NCI-H2227 treated with DMSO at 0.1 percent for 48 hours (cell line): Measurements from ENCODE around the gene NEDD4.
"Not testable (repeated sequence)": the region's sequence is repeated elsewhere in the genome, so short reads cannot be mapped to it uniquely, and the experiment has no call there.

Source experiments
- DNase-seq: peaks from one replicate; lab custom pipeline; 2025; lab: John Stamatoyannopoulos, UW

Gene NEDD4

DNA sequence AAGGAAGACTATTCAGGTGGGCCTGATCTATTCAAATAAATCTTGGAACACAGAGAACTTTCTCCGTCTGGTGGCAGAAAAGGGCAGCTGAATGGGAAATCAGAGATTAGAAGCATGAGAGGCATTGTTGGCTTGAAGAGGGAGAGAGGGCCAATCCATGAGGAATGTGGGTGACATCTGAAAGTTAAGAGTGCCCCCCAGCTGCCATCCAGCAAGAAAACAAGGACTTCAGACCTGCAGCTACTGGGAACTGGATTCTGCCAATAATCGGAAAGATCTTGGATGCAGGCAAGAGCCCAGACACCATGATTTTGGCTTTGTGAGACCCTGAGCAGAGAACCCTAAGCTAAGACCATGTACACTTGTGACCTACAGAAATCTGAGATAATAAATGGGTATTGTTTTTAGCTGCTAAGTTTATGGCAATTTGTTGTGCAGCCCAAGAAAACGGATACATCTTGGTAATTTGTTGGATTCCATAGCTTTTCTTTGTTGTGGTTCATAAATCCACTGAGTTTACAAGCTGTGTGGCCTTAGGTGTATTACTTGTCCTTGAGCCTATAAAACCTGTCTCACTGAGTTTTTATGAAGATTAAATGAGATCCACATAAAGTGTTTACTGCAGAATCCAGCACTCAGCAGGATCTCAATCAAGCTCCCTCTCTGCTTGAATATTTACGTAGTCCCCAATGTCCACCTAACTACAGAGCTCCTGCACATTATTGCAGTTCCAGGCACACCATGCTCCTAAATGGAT lies 168.4 kb downstream of the NEDD4 start:
- DNase-seq = no peak

DNA sequence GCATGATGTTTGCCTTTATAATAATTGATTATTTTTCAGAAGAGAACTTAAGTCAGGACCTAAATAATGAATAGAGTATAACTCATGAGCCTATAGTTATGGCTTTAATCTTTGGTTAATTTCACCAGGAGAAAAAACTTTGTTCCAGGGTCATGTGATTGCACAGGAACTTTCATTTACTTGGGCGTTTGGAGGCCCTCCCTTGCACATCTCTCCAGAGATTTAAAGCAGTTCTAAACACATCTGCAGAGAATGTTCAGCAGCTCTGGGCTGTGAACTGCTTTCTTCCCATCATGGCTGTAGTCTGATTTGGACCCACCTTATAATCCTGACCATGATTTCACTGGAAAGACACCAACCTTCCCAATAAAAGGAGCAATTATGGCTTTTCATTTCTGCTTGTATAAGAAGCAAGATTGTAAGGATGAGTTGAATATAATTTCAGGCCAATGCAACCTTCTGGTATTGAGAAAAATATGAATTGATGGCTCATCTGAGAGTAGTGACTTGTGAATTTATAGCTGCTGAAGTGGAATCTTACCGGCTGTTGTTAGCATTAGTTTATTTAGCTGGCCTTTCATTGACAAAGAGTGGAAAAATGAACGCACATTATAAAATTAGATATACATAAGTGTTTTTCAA lies 169.6 kb downstream of the NEDD4 start:
- DNase-seq = no peak

DNA sequence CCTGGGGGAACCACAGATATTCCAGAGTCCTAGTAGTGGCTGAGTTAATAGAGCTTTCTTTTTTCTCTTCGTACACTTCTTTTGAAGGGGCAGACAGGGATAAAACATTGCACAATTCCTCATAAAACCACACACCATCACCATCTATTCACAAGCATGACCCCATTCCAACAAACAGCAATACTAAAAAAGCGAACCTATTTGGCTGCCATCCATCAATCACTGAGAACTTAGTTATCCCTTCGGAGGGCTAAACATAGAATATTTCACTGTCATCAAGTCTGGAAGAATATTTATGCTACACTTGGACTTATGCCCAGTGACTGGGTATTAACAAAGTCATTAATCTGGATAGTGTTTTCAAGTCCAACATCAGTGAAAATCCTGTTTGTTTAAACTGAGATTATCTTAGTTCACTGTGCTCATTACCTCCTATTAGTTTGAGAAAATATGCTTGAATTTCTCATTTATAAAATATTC lies 170.2 kb downstream of the NEDD4 start:
- peak; percentile 38 for DNase-seq

DNA sequence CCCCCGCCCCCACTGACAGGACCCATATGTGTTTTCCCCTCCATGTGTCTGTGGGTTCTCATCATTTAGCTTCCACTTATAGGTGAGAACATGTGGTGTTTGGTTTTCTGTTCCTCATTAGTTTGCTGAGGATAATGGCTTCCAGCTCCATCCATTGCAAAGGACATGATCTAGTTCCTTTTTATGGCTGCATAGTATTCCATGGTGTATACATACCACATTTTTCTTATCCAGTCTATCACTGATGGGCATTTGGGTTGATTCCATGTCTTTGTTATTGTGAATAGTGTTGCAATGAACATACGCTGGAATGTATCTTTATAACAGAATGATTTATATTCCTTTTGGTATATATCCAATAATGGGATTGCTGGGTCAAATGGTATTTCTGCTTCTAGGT lies 171.7 kb downstream of the NEDD4 start:
- not testable (repeated sequence) for DNase-seq

DNA sequence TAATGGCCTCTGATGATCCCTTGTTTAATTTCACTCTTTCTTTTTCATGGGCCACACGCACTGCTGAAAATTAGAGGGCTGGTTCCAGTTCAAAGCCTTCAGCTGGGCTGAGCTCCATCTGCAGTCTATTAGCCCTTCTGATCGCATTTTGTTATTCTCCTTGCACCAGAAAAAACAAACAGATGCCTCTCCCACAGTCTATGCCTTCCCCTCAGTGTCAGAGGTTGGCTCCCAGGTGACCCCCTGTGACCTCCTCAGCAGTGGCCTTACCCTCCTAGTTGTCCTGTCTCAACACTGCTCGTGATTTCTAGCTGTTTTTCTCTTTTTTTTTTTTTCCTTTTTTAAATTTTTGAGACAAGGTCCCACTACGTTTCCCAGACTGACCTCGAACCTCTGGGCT lies 173.4 kb downstream of the NEDD4 start:
- peak; percentile 10 for DNase-seq

DNA sequence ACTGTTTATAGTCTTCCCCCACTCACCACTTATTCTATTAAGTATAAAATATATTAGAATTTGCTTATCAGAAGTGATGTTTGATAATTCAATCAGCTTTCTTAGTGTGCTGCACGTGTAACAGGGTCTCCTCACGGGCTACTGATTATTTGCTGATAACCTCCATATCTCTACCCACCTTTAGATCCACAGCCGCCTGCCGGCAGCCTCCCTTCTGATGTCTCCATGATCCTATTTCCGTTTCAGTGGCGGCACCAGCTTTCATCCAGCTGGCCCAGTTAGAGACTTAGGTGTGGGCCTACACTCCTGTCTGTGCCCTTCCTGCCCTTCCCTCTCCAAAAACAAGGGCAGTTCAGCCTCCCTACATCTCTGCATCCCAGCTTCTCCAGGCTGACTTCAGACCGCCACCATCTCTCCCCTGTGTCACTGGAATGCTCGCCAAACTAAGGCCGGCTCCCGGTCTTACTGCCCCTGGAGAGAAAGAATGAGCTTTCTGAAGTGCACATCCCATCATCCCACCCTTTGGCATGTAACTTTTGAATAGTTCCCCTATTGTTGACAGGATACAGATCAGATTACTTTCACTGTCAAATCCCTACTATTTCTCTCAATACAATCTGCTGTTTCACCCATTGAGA lies 173.9 kb downstream of the NEDD4 start:
- no peak for DNase-seq

DNA sequence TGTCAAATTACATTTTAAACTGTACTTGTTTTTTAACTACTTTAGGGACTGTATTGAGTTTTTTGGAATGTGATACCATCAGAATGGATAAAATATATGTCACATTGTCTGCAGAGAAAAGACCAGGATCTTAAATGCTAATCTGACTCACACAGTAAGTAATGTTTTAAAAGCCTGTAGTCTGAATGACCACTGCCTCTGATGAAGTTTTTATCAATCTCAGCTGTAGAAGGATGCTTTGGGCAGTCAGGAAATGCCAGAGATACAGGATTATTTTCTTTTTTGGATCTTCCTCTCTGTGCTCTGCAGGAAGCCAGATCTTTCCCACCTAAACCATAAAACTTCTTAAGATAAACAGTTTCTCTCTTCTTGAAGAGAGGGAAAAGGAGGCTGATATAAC lies 177.4 kb downstream of the NEDD4 start:
- DNase-seq = no peak

DNA sequence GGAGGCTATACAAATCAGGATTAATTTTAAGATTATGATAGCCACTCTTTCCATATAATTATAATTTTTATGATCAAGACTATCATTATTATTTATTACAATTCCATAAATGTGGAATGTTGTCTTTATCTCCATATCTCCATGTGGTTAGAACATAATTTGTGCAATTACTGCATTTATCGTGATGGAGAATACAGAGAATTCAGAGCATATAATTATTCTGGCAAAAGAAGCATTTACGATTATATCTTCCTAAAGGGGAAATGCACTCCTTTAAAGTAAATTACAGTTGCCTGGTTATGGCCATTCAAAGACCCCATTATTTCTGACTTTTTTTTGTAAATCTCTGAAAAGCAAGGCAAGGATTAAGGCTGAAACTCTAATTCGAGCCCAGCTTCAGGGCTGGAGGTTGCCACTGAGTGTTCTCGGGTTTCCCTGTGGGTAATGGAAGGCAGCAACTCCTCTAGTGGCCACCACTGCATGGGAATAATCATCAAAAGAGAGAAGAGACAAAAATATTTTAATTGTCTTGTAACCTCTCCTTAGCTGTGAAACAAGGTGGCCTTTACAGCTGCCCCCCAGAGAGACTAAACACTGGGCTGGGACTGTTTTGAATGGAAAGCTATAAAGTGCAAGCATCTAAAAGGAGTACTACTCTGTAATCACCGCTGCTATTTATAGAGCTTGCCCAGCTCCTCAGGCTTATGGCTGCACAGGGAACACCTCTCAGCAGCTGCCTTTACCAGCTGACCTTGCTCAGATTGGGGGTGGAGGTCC lies 190.6 kb downstream of the NEDD4 start:
- peak; percentile 94 for DNase-seq

DNA sequence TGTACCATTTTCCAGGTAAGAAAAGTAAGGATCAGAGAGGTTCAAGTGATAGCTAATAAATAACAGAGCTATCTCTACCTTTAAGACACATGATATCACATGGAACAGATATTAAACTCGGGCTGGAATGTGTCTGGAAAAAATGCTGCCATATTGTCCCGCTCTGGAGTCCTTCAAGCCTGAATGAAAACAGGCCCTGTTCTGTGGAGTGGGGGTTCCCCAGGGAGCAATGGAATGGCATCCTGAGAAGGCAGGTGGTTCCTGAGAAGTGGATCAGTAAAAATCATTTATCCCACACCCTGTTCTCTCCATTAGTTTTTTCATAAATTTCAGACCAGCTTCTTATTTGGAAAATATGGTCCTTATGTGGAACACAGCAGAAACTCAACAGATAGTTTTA lies 193.2 kb downstream of the NEDD4 start:
- DNase-seq = no peak

DNA sequence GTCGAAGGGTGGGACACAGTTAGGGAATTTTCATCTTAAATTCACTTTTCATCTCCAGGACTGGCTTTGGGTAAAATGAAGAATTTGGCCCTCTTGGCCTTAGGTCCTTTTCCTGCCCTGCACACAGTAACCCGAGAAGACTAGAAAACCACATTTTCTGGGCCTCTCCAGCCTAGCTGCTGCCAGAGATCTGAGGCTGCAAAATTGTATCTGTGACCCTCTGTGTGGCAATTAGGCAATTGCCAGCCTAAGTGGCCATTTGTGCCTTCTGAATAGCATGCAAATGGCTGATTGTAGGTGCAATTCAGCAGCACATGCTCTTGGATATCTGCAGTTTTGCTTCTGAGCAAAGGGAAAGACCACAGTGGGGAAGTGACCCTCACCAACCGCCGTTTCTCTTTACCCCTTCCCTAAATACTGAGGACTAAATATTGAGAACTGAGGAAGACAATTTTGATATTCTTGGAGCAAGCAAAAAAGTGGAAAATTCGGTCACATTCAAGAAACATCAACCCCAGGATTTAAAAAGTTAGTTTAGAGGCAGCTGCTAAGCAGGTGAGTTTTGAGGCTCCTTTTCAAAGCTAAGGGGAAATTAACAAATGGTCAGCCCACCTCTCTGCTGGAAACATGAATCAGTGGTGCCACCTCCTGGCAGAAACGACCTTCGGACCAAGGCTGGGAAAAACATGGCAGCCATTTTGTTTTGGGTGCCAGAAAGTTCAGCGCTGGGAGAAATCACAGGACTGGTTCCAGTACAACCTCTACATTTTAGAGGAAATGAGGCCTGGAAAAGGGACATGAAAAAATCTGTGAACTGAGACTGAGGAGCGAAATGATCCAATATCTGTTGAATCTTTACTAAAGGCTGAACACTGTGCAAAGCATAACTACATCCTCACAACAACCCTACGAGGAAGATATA lies 193.9 kb downstream of the NEDD4 start:
- DNase-seq = peak; percentile 71

DNA sequence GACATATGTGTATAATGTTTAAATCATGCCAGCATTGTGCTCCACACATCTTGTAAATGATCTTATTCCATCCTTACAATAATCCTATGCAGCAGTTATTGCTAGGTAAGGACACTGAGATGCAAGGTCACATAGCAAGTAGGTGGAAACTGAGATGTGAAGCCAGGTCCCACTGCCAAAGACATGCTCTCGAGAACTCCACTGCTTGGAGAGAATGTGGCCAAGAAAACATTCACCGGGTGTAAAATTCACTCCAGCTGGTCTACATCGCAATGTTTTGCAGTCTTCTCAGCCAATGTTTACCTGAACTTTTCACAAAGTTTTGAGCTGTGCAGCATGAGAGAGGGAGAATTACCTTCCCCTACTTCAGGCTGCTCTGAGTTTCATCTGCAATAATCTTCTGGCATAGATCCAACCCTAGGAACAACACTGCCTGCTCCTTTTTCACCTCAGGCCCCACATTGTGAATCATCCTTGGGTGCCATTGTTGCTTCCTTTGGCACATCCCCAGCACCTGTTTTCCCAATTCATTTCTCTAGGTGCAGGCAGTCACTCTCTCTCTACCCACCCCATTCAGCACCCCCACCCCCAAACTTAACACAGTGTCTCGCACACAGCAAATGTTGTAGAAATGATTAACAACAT lies 197.0 kb downstream of the NEDD4 start:
- DNase-seq = no peak

DNA sequence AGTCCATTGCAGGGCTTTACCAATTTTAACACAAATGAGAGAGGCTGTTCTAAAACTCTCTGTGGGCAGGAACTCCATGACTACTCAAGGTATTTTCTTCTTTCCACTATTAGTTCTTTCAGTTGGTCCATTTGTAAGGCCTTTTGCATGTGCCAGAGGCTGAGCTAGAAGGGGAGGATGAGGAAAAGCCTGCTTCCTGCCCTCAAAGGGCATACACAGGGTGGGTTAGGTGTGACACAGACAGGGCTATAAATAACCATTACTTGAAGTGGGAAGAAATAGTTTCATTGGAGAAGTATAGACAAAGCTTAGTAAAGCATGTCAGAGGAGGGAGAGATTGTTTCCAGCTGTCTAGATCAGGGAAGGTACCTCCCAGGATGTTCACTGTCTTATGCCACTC lies 198.4 kb downstream of the NEDD4 start:
- no peak for DNase-seq

DNA sequence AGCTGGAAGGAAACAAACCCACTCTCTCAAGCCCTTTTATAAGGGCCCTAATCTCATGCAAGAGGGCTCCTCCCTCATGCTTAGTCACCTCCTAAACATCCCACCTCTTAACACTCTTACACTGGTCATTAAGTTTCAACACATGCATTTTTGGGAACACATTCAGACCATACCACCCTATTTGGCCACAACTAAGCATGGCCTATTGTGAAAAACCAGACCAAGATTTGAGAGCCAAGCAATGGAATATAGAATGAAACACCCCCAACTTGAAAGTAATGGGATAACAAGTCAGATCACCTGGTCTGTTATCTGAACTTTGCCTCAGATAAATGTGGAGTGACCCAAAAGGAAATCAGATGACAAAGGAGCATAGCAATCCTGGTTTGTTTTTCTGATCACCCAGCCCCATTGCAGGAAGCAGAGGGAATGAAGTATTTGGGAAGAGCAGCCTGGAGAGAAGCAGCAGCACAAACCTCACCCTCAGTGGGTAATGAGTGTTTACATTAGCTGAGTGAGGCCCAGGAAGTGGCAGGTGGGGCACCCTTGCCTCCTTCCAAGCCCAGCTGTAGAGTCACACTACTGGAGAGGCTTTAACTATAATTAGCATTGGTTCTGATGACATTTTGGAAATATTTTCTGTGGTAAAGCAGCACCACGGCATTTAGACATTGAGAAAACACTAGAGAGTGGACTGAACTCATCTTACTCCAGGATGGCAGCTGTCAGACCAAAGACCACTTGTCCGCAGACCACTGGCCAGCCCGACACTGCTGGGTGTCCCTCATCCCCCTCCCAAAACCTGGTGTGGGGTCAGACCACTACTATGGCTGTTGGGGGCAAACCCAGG lies 201.6 kb downstream of the NEDD4 start:
- DNase-seq = no peak

DNA sequence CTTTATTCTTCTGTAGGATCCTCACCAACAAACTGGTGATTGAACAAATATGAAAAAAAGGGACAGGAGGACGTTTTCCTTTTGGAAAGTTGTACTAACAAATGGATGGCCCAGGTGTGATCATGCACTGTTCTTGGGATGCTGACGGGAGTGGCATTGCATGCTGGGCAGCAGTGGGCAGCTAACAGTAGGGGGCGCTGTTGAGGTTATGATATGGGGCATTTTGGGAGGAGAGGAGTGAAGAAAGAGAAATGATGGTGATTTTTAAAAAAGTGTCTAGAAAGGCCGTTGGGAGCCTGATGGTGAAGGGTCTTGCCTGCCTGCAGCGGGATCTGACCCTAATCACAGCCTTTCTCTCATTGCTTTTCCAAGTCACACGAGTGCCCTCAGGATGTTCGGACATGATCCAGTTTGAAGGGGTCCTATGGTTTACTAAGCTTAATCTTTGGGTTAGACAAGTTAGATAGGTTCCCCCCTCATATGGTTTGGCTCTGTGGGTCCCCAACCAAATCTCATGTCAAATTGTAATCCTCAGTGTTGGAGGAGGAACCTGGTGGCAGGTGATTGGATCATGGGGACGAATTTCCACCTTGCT lies 204.2 kb downstream of the NEDD4 start:
- DNase-seq = no peak

DNA sequence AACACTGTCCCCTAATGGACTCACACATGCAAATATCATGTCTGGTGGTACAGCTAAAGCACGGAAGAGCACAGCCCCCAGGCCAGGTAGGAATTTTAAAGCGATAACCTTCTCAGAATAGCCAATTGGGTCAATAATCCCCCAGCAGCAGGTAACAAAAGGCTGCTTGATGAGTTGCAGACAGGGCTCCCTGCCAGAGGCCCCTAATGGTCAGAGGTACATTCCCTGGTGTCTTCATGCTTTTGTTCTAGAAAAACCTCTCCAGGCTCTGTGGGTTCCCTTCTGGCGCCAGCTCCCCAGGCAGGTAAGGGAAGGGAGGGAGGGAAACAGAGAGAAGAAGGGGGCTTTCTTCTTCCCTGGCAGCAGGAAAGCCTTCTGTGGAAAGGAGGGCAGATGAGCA lies 207.1 kb downstream of the NEDD4 start:
- no peak for DNase-seq

DNA sequence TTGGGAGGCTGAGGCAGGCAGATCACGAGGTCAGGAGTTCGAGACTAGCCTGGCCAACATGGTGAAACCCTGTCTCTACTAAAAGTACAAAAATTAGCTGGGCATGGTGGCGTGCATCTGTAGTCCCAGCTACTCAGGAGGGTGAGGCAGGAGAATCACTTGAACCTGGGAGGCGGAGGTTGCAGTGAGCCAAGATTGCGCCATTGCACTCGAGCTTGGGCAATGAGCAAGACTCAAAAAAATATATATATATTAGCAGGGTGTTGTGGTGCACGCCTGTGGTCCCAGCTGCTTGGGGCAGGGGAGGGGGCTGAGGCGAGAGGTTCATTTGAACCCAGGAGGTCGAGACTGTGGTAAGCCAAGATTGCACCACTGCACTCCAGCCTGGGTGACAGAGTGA lies 207.8 kb downstream of the NEDD4 start:
- not testable (repeated sequence) for DNase-seq

DNA sequence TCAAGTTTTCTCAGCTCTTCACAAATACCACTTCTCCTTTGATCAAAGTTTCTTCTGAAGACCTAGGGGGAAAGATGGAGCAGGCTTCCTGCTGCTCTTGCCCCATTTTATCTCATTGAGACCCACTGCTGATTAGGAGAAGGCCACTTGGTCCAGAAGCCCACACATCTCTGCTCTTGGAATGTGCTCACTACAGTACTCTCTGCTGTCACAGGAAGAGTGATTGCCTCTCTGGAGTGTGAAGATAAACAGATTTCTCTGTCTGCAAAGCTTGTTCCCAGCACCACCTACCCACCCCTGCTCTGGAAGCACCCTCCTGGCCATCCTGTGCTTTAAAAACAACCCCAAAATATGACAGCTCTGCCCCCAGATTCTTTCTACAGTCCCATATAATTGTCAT lies 209.1 kb downstream of the NEDD4 start:
- no peak for DNase-seq

DNA sequence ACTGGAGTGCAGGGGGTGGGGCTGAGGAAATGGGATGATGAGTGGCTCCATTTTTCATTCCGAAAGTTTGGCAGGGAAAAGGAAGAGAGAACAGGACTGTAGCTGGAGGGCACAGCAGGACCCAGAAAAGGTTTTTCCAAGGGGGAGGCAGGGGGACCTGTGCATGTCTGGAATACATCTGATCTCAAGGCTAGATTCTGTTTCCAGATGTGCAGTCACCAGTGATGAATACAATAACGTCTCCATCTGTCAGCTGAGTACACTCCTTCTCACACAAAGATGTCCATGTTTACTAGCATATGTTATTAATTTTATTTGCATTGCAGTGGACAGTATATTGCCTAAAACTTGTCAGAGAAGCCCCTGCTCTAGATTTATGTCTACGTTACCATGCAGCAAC lies 210.5 kb downstream of the NEDD4 start:
- DNase-seq = no peak

DNA sequence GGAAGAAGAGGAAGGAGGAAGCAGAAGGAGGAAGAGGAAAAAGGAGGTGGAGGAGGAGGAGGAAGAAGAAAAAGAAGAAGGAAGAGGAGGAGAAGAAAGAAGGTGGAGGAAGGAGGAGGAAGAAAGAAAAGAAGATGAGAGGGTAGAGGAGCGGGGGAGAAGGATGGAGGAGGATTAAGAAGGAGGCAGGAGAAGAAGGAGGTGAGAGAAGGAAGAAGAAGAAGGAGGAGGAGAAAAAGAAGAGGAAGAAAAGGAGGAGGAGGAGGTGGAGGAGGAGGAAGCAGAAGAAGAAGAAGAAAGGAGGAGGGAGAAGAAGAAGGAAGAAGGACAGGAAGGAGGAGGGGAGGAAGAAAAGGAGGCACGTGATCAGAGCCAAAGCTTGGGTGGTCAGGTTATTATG lies 213.1 kb downstream of the NEDD4 start:
- no peak for DNase-seq

DNA sequence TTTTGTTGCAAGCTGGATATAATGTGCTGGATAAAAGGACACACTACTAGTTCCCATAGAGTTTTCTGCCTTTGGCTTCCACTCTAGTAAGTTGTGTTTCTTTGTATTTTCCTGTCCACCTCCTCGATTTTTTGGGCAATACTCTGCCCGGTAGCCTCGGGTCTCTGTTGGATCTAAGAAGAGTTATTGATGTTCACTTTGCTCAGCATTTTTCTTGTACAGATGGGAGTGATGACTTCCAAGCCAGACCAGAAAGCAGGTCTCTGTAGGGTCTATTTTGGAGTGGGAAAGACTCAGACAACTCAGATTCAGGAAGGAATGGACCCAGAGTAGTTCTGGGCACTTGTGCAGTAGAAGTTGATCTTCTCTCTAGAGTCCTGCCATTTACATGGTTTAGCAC lies 214.5 kb downstream of the NEDD4 start:
- no peak for DNase-seq
